HuH-7.5 (cell line): ENCODE data around the gene RFX2.

Source experiments
- DNase-seq: peaks from one replicate; pipeline ENCODE4 v3.0.0; 2011; ENCODE audit warnings: low spot score

The RFX2 gene

GRCh38 chr19:6103894-6104293 lies 6.4 kb downstream of the RFX2 start:
- no peak for DNase-seq

- no peak for DNase-seq
Observed at GRCh38 chr19:6103217-6103644, 7.1 kb downstream of the RFX2 start.

GRCh38 chr19:6101991-6102390 lies 8.3 kb downstream of the RFX2 start:
- no peak for DNase-seq

- DNase-seq: no peak
Observed at GRCh38 chr19:6101291-6101825, 8.9 kb downstream of the RFX2 start.

GRCh38 chr19:6100284-6100915 lies 9.9 kb downstream of the RFX2 start:
- no peak for DNase-seq

- no peak for DNase-seq
Observed at GRCh38 chr19:6099599-6099998, 10.7 kb downstream of the RFX2 start.

- DNase-seq: no peak
Observed at GRCh38 chr19:6099033-6099432, 11.3 kb downstream of the RFX2 start.

- DNase-seq: no peak
Observed at GRCh38 chr19:6098574-6098973, 11.7 kb downstream of the RFX2 start.

GRCh38 chr19:6097911-6098310 lies 12.4 kb downstream of the RFX2 start:
- DNase-seq: no peak

GRCh38 chr19:6095760-6096159 lies 14.5 kb downstream of the RFX2 start:
- no peak for DNase-seq

- DNase-seq: no peak
Observed at GRCh38 chr19:6092329-6093286, 17.7 kb downstream of the RFX2 start.

GRCh38 chr19:6091771-6092291 lies 18.5 kb downstream of the RFX2 start:
- DNase-seq: no peak

- no peak for DNase-seq
Observed at GRCh38 chr19:6090634-6091033, 19.7 kb downstream of the RFX2 start.

- DNase-seq: no peak
Observed at GRCh38 chr19:6088602-6089049, 21.7 kb downstream of the RFX2 start.

- peak; percentile 43 for DNase-seq
Observed at GRCh38 chr19:6087074-6087571, 23.2 kb downstream of the RFX2 start.

GRCh38 chr19:6086068-6086788 lies 24.1 kb downstream of the RFX2 start:
- DNase-seq: no peak

GRCh38 chr19:6084821-6085220 lies 25.5 kb downstream of the RFX2 start:
- DNase-seq: no peak

- DNase-seq: no peak
Observed at GRCh38 chr19:6079107-6079506, 31.2 kb downstream of the RFX2 start.

GRCh38 chr19:6078068-6078467 lies 32.2 kb downstream of the RFX2 start:
- DNase-seq: no peak

GRCh38 chr19:6076675-6077463 lies 33.4 kb downstream of the RFX2 start:
- DNase-seq: no peak

- no peak for DNase-seq
Observed at GRCh38 chr19:6076291-6076665, 34.0 kb downstream of the RFX2 start.
